Measurements from ENCODE around the gene PLPP4. TPM values are rescaled to one million over a fixed set of nuclear protein-coding genes. Genes with fewer than 3 reads are reported as not detected.

The PLPP4 gene
- total RNA-seq, 1 donor from 2014 or later = not detected

- intact Hi-C loops (cut with DNase I) = no loop called here
- no peaks in the 10 kb centered on the region for H3K9me3 ChIP-seq
- no peak overlapping the region for H3K27ac ChIP-seq
- ATAC-seq (no peak), DNase-seq (no peak)
- no peaks in the 10 kb centered on the region for H3K36me3 ChIP-seq
- peaks cover 13% of the 10 kb centered on the region for H3K4me1 ChIP-seq
- no peak for TF ChIP-seq CTCF (IDR thresholded peaks at IDR 0.05)
- no peak overlapping the region for H3K4me3 ChIP-seq
- peaks cover 43% of the 10 kb centered on the region for H3K27me3 ChIP-seq (ENCODE audit: low read depth)
Observed at GRCh38 chr10:120455004-120455403, 2.0 kb upstream of the PLPP4 start.

- Histone ChIP-seq H3K9me3 (no peaks in the 10 kb centered on the region), H3K4me1 (peaks cover 13% of the 10 kb centered on the region), H3K4me3 (no peak overlapping the region), H3K27ac (no peak overlapping the region), H3K27me3 (ENCODE audit: low read depth) (peaks cover 49% of the 10 kb centered on the region), H3K36me3 (no peaks in the 10 kb centered on the region)
- ATAC-seq (no peak), DNase-seq (no peak)
- TF ChIP-seq CTCF (IDR thresholded peaks at IDR 0.05) = no peak
- intact Hi-C loops (cut with DNase I) = no loop called here
Observed at GRCh38 chr10:120455606-120456005, 1.4 kb upstream of the PLPP4 start.

- no peak for DNase-seq
- no peaks in the 10 kb centered on the region for H3K36me3 ChIP-seq
- no peak overlapping the region for H3K27ac ChIP-seq
- peaks cover 13% of the 10 kb centered on the region for H3K4me1 ChIP-seq
- ATAC-seq = peak in 1 of 2 donors; percentile 17
- intact Hi-C loops (cut with DNase I) = no loop called here
- TF ChIP-seq CTCF (IDR thresholded peaks at IDR 0.05) = no peak
- no peaks in the 10 kb centered on the region for H3K9me3 ChIP-seq
- H3K27me3 ChIP-seq (ENCODE audit: low read depth) = peaks cover 51% of the 10 kb centered on the region
- H3K4me3 ChIP-seq = peak overlapping the region; percentile 40
Observed at GRCh38 chr10:120456143-120456625, 843 bp upstream of the PLPP4 start.

GRCh38 chr10:120457431-120458172, 575 bp downstream of the PLPP4 start:
- H3K27me3 ChIP-seq (ENCODE audit: low read depth) = peaks cover 58% of the 10 kb centered on the region
- H3K4me1 ChIP-seq = peaks cover 13% of the 10 kb centered on the region
- no peak overlapping the region for H3K27ac ChIP-seq
- ATAC-seq (no peak), DNase-seq (no peak)
- H3K9me3 ChIP-seq = no peaks in the 10 kb centered on the region
- TF ChIP-seq CTCF (IDR thresholded peaks at IDR 0.05) = no peak
- no peaks in the 10 kb centered on the region for H3K36me3 ChIP-seq
- peak overlapping the region; percentile 40 for H3K4me3 ChIP-seq
- intact Hi-C loops (cut with DNase I) = no loop called here

GRCh38 chr10:120458432-120458831, 1.4 kb downstream of the PLPP4 start:
- no peak overlapping the region for H3K4me3 ChIP-seq
- no peak for DNase-seq

More at GRCh38 chr10:120458432-120458831, 1.4 kb downstream of the PLPP4 start:
- intact Hi-C loops (cut with DNase I) = no loop called here
- Histone ChIP-seq H3K4me1 (peaks cover 13% of the 10 kb centered on the region), H3K27ac (no peak overlapping the region), H3K9me3 (no peaks in the 10 kb centered on the region), H3K36me3 (no peaks in the 10 kb centered on the region), H3K27me3 (ENCODE audit: low read depth) (peaks cover 60% of the 10 kb centered on the region)
- ATAC-seq = no peak
- no peak for TF ChIP-seq CTCF (IDR thresholded peaks at IDR 0.05)
